Fibroblast of pulmonary artery (primary cell): Measurements from ENCODE around the gene SHB.
"Not testable (repeated sequence)": the region's sequence is repeated elsewhere in the genome, so short reads cannot be mapped to it uniquely, and the experiment has no call there.

Source experiments
- DNase-seq: peaks from one replicate; pipeline ENCODE4 v3.0.0-alpha.2; 2010; ENCODE audit warnings: low read depth
- H3K4me3 ChIP-seq: replicated peaks from 2 replicates; pipeline ENCODE4 v1.5.1; 2011; ENCODE audit warnings: low read depth, mild to moderate bottlenecking, control low read depth, low read length, moderate library complexity
- TF ChIP-seq, protein P1 (sequence below): IDR thresholded peaks from 2 replicates; pipeline ENCODE4 v1.5.1; 2011; ENCODE audit warnings: mild to moderate bottlenecking, control low read depth, low read length, inconsistent platforms; ENCODE audit errors: missing control alignments

SHB gene

DNA sequence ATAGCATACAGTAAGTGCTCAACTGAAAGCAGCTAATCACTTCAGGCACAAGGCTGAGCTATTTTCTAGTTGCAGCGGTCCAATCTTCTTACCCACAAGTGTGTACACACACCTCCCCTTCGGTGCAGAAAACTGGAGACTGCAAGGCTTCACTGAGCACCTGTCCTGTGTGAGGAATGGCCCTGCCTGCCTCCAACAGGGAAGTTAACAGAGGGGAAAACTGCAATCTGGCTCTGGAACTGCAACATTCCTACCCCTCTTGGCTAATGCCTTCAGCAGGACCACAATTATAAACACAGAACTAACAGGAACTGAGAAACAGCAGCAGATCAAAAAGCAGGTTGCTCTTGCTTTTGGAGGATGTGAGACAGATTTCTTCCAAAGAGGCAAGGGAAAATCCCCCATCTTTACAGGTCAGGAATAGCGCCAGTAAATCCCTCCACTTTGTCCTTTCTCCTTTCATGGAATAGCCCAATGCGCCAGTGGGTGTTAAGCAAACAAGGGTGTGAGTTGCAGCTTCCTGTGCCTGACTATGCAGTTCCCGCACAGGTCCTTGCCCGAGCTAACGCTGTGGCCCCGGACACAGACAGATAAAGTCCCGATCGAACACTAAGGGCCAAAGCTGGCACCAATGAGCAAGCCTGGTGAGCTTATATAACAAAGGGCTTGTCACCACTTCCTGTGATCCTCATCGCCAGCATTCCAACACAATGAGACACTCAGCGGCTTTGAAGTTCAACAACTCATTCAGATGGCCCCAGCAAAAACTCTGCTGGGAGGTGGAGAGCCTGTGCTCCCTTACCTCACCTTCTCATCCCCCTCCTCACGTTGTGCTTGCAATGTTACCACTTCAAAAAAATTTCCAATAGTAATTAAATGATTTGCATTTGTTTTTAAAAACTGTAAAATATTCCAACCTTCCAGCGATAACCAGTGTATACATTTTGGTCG, 21.5 kb downstream of the SHB start:
- TF ChIP-seq, protein P1, sequence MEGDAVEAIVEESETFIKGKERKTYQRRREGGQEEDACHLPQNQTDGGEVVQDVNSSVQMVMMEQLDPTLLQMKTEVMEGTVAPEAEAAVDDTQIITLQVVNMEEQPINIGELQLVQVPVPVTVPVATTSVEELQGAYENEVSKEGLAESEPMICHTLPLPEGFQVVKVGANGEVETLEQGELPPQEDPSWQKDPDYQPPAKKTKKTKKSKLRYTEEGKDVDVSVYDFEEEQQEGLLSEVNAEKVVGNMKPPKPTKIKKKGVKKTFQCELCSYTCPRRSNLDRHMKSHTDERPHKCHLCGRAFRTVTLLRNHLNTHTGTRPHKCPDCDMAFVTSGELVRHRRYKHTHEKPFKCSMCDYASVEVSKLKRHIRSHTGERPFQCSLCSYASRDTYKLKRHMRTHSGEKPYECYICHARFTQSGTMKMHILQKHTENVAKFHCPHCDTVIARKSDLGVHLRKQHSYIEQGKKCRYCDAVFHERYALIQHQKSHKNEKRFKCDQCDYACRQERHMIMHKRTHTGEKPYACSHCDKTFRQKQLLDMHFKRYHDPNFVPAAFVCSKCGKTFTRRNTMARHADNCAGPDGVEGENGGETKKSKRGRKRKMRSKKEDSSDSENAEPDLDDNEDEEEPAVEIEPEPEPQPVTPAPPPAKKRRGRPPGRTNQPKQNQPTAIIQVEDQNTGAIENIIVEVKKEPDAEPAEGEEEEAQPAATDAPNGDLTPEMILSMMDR: no peak
- no peak overlapping the region for H3K4me3 ChIP-seq
- DNase-seq: peak; percentile 88

- TF ChIP-seq, protein P1: no peak
- peak; percentile 64 for DNase-seq
- H3K4me3 ChIP-seq: no peak overlapping the region
These were observed 22.2 kb downstream of the SHB start for GRCh38 chr9:38046661-38047300.

DNA sequence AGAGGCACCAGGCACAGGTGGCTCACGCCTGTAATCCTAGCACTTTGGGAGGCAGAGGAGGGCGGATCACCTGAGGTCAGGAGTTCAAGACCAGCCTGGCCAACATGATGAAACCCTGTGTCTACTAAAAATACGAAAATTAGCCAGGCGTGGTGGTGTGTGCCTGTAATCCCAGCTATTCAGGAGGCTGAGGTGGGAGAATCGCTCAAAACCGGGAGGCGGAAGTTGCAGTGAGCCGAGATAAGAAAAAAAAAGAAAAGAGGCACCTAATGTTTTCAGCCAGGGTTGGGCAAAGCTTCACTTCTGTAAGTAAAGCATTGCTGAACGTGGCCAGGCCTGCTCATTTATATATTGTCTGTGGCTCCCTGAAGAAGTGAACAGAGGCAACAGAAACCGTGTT, 23.1 kb downstream of the SHB start:
- not testable (repeated sequence) for H3K4me3 ChIP-seq, DNase-seq

DNA sequence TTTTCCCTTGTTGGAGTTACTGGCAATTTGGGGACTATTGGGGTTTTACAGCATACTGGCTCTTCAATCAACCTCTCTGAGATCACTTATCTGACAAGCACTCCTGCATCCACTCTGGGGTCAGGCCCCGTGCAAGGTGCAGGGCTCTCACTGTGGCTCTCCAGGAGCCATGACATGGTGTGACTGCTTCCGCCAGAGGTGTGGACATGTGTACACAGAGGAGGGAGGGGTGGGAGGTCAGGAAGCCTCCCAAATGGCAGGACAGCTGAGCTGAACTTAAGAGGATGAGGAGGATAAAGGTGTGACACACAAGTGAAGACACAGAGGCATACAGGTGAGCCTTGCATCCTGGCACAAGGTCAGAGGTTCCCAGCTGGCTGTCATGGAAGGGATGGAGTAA, 24.3 kb downstream of the SHB start:
- H3K4me3 ChIP-seq: no peak overlapping the region
- TF ChIP-seq, protein P1: no peak
- DNase-seq: no peak

- H3K4me3 ChIP-seq: no peak overlapping the region
- DNase-seq: no peak
- TF ChIP-seq, protein P1: no peak
These were observed 24.9 kb downstream of the SHB start for GRCh38 chr9:38043931-38044623.

DNA sequence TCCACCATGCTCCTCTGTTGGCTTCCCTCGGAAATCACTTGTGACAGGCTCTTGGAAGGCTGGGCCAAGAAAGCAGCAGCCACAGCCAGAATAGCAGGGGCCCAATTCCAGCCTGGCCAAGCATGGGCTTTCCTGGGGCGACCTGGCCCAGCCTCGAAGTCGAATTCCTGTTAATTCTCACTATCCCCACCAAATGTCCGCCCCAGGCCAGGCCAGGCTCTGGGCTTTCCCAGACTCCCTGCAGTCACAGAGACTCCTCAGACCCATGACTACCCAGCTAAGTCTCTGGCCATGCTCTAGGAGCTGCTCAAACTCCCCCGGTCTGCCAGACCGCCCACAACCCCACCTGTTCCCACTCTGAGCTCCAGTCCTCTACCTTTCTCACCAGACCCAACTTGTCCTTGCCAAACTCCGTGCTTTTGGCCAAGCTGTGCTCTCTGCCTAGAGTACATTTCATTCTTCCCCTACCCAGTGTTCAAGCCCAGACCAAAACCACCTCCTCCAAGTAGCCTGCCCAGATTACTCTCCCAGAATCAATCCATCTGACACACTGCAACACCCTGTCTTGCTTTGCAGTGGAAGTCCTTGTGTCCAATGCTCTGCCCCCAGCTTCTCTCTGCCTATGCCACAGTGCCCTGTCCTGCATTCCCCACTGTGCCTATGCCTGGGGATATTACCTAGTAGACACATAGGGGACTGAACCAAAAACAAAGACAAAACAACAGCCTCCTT, 26.2 kb downstream of the SHB start:
- TF ChIP-seq, protein P1: no peak
- H3K4me3 ChIP-seq: no peak overlapping the region
- no peak for DNase-seq
